ENCODE results near the gene DLG2.

Gene DLG2

GRCh38 chr11:84250834-84251613 lies 1376.1 kb downstream of the DLG2 start:
- no peak for DNase-seq (ENCODE audit: low read depth)

- DNase-seq (ENCODE audit: low read depth) = no peak
Observed at GRCh38 chr11:84249344-84250135, 1377.6 kb downstream of the DLG2 start.

- DNase-seq (ENCODE audit: low read depth) = no peak
Observed at GRCh38 chr11:84247926-84248325, 1379.2 kb downstream of the DLG2 start.

GRCh38 chr11:84247129-84247528 lies 1380.0 kb downstream of the DLG2 start:
- DNase-seq (ENCODE audit: low read depth) = no peak

GRCh38 chr11:84243629-84244263 lies 1383.4 kb downstream of the DLG2 start:
- DNase-seq (ENCODE audit: low read depth) = no peak

- DNase-seq (ENCODE audit: low read depth) = no peak
Observed at GRCh38 chr11:84241343-84242131, 1385.6 kb downstream of the DLG2 start.

GRCh38 chr11:84240847-84241246 lies 1386.3 kb downstream of the DLG2 start:
- DNase-seq (ENCODE audit: low read depth) = no peak

GRCh38 chr11:84236436-84236835 lies 1390.7 kb downstream of the DLG2 start:
- no peak for DNase-seq (ENCODE audit: low read depth)

GRCh38 chr11:84234462-84235202 lies 1392.5 kb downstream of the DLG2 start:
- DNase-seq (ENCODE audit: low read depth) = no peak

GRCh38 chr11:84234011-84234410 lies 1393.1 kb downstream of the DLG2 start:
- DNase-seq (ENCODE audit: low read depth) = no peak

GRCh38 chr11:84232511-84232910 lies 1394.6 kb downstream of the DLG2 start:
- DNase-seq (ENCODE audit: low read depth) = no peak

GRCh38 chr11:84230402-84230801 lies 1396.7 kb downstream of the DLG2 start:
- DNase-seq (ENCODE audit: low read depth) = no peak

GRCh38 chr11:84227970-84228665 lies 1399.0 kb downstream of the DLG2 start:
- no peak for DNase-seq (ENCODE audit: low read depth)

GRCh38 chr11:84224042-84224441 lies 1403.1 kb downstream of the DLG2 start:
- DNase-seq (ENCODE audit: low read depth) = no peak

- no peak for DNase-seq (ENCODE audit: low read depth)
Observed at GRCh38 chr11:84218318-84218717, 1408.8 kb downstream of the DLG2 start.

GRCh38 chr11:84215672-84216071 lies 1411.5 kb downstream of the DLG2 start:
- DNase-seq (ENCODE audit: low read depth) = no peak

- no peak for DNase-seq (ENCODE audit: low read depth)
Observed at GRCh38 chr11:84214557-84214956, 1412.6 kb downstream of the DLG2 start.

GRCh38 chr11:84212468-84213390 lies 1414.4 kb downstream of the DLG2 start:
- no peak for DNase-seq (ENCODE audit: low read depth)

GRCh38 chr11:84211896-84212295 lies 1415.2 kb downstream of the DLG2 start:
- no peak for DNase-seq (ENCODE audit: low read depth)

- DNase-seq (ENCODE audit: low read depth) = no peak
Observed at GRCh38 chr11:84194696-84195095, 1432.4 kb downstream of the DLG2 start.
